ENCODE results near the gene TRIM14.
A peak's percentile ranks its signal among the peaks of the same experiment; 100 is the strongest.
"Not testable (repeated sequence)": the region's sequence is repeated elsewhere in the genome, so short reads cannot be mapped to it uniquely, and the experiment has no call there.

Gene TRIM14

GRCh38 chr9:98085058-98085457 is 34.0 kb downstream of the TRIM14 start:
- no peak for DNase-seq (ENCODE audit: low read depth in 3 of 3, low spot score in 1 of 3)

- DNase-seq (ENCODE audit: low read depth in 3 of 3, low spot score in 1 of 3): no peak
Measured at GRCh38 chr9:98084396-98084795, 34.6 kb downstream of the TRIM14 start.

- no peak for DNase-seq (ENCODE audit: low read depth in 3 of 3, low spot score in 1 of 3)
Measured at GRCh38 chr9:98083566-98084183, 35.3 kb downstream of the TRIM14 start.

GRCh38 chr9:98083061-98083501 is 35.9 kb downstream of the TRIM14 start:
- no peak for DNase-seq (ENCODE audit: low read depth in 3 of 3, low spot score in 1 of 3)

GRCh38 chr9:98081477-98082219 is 37.4 kb downstream of the TRIM14 start:
- DNase-seq (ENCODE audit: low read depth in 3 of 3, low spot score in 1 of 3): no peak

GRCh38 chr9:98080780-98081179 is 38.2 kb downstream of the TRIM14 start:
- no peak for DNase-seq (ENCODE audit: low read depth in 3 of 3, low spot score in 1 of 3)

GRCh38 chr9:98080326-98080725 is 38.7 kb downstream of the TRIM14 start:
- no peak for DNase-seq (ENCODE audit: low read depth in 3 of 3, low spot score in 1 of 3)

GRCh38 chr9:98078895-98079294 is 40.1 kb downstream of the TRIM14 start:
- DNase-seq (ENCODE audit: low read depth in 3 of 3, low spot score in 1 of 3): no peak

GRCh38 chr9:98076514-98076890 is 42.5 kb downstream of the TRIM14 start:
- not testable (repeated sequence) for DNase-seq (ENCODE audit: low read depth in 3 of 3, low spot score in 1 of 3)

- DNase-seq (ENCODE audit: low read depth in 3 of 3, low spot score in 1 of 3): no peak
Measured at GRCh38 chr9:98075332-98075805, 43.7 kb downstream of the TRIM14 start.

GRCh38 chr9:98074115-98074990 is 44.7 kb downstream of the TRIM14 start:
- DNase-seq (ENCODE audit: low read depth in 3 of 3, low spot score in 1 of 3): peak; percentile 22 to 60 (median 53)

GRCh38 chr9:98071737-98072136 is 47.3 kb downstream of the TRIM14 start:
- no peak for DNase-seq (ENCODE audit: low read depth in 3 of 3, low spot score in 1 of 3)

GRCh38 chr9:98070704-98071103 is 48.3 kb downstream of the TRIM14 start:
- DNase-seq (ENCODE audit: low read depth in 3 of 3, low spot score in 1 of 3): no peak

- no peak for DNase-seq (ENCODE audit: low read depth in 3 of 3, low spot score in 1 of 3)
Measured at GRCh38 chr9:98069551-98069950, 49.5 kb downstream of the TRIM14 start.

- DNase-seq (ENCODE audit: low read depth in 3 of 3, low spot score in 1 of 3): no peak
Measured at GRCh38 chr9:98067184-98067583, 51.8 kb downstream of the TRIM14 start.

- DNase-seq (ENCODE audit: low read depth in 3 of 3, low spot score in 1 of 3): no peak
Measured at GRCh38 chr9:98066235-98066634, 52.8 kb downstream of the TRIM14 start.

- no peak for DNase-seq (ENCODE audit: low read depth in 3 of 3, low spot score in 1 of 3)
Measured at GRCh38 chr9:98064623-98065392, 54.2 kb downstream of the TRIM14 start.

GRCh38 chr9:98062161-98062560 is 56.9 kb downstream of the TRIM14 start:
- DNase-seq (ENCODE audit: low read depth in 3 of 3, low spot score in 1 of 3): no peak

- peak in 1 of 3 donors; percentile 22 for DNase-seq (ENCODE audit: low read depth in 3 of 3, low spot score in 1 of 3)
Measured at GRCh38 chr9:98057138-98057799, 61.8 kb downstream of the TRIM14 start.
